Inflammatory macrophage treated with lipopolysaccharide for 1 hour (primary cell): ENCODE data around the gene AGAP1.
"Not testable (repeated sequence)": the region's sequence is repeated elsewhere in the genome, so short reads cannot be mapped to it uniquely, and the experiment has no call there.

Experiments
- DNase-seq, 2 donors: peaks; one replicate each; pipeline ENCODE4 v3.0.0-alpha.2; 2020 to 2022

The AGAP1 gene

GRCh38 chr2:235749121-235749770, 255.4 kb downstream of the AGAP1 start:
- DNase-seq, result no peak

- no peak for DNase-seq
These were observed 255.9 kb downstream of the AGAP1 start for GRCh38 chr2:235749771-235750160.

GRCh38 chr2:235752846-235753245, 259.0 kb downstream of the AGAP1 start:
- DNase-seq, result no peak

GRCh38 chr2:235754357-235755207, 260.7 kb downstream of the AGAP1 start:
- DNase-seq, result no peak

- no peak for DNase-seq
These were observed 262.6 kb downstream of the AGAP1 start for GRCh38 chr2:235756491-235756890.

GRCh38 chr2:235757212-235757611, 263.4 kb downstream of the AGAP1 start:
- no peak for DNase-seq

- no peak for DNase-seq
These were observed 263.8 kb downstream of the AGAP1 start for GRCh38 chr2:235757640-235758039.

- DNase-seq, result no peak
These were observed 269.2 kb downstream of the AGAP1 start for GRCh38 chr2:235762832-235763598.

GRCh38 chr2:235763816-235764215, 270.0 kb downstream of the AGAP1 start:
- DNase-seq, result no peak

GRCh38 chr2:235764478-235764877, 270.6 kb downstream of the AGAP1 start:
- not testable (repeated sequence) for DNase-seq

GRCh38 chr2:235765181-235765820, 271.5 kb downstream of the AGAP1 start:
- DNase-seq, result no peak

GRCh38 chr2:235766278-235766677, 272.4 kb downstream of the AGAP1 start:
- peak; percentile 9 to 86 for DNase-seq

GRCh38 chr2:235768606-235769005, 274.8 kb downstream of the AGAP1 start:
- no peak for DNase-seq

GRCh38 chr2:235769046-235769445, 275.2 kb downstream of the AGAP1 start:
- DNase-seq, result no peak

- no peak for DNase-seq
These were observed 277.3 kb downstream of the AGAP1 start for GRCh38 chr2:235770909-235771820.

- no peak for DNase-seq
These were observed 279.5 kb downstream of the AGAP1 start for GRCh38 chr2:235773188-235773928.

GRCh38 chr2:235774153-235774870, 280.5 kb downstream of the AGAP1 start:
- no peak for DNase-seq

- no peak for DNase-seq
These were observed 282.7 kb downstream of the AGAP1 start for GRCh38 chr2:235776531-235776930.

GRCh38 chr2:235779444-235779896, 285.6 kb downstream of the AGAP1 start:
- DNase-seq, result peak; percentile 13 to 54

- no peak for DNase-seq
These were observed 286.6 kb downstream of the AGAP1 start for GRCh38 chr2:235780401-235780800.
